NCI-H1436 (cell line): Measurements from ENCODE around the gene TMCO4.
"Not testable (repeated sequence)": the region's sequence is repeated elsewhere in the genome, so short reads cannot be mapped to it uniquely, and the experiment has no call there.

Experiments used
- DNase-seq: peaks from one replicate; lab custom pipeline; 2025; lab: John Stamatoyannopoulos, UW

Gene TMCO4

DNA sequence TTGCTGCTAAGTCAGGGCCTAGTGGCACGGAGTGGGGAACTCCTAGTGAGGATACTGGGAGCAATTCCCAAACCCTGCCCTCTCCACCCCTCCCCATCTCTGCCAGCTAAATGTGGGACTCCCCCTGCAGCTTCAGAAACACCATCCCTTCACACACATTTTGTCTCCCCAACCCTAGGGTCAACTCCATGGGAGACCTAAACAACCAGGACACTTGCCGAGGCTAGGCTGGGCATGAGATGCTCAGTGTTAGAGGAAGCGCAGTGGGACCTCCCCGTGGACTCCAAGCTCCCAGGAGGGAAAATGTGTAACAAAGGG, 13.9 kb upstream of the TMCO4 start:
- DNase-seq = no peak

DNA sequence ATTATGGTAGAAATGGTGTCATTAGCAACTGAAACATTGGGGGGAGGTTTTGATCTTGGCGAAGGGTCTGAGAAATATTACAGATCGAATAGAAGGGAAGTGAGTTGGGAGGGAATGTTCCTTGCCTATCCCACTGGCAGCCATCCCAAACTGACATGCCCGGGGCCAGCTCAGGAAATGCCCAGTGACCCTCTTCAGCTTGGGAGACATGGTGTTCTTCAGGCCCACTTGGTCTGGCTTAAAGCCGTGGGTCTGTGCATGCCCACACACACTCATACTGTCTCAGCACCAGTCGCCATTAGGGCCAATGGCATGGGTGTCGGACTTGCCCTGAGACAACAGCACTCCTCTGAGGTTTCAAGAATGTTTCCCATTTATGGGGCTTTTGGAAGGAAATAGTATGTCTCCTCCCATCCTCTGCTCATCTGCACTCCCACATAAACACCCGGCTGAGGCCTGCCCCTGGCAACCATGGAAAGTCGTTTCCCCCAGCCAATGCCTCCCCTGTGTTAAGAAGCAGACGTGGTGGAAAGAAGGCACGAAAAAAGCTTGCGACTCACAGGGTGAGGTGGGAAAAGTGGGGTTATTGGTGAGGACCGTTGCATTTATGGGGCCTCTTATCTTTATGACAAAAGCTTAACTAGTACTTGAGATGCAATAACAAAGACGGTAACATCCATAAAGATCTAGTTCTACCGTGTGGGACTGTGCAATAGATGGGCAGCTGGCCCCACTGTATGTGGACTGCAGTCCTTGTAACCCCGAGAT, 13.3 kb upstream of the TMCO4 start:
- DNase-seq = no peak

DNA sequence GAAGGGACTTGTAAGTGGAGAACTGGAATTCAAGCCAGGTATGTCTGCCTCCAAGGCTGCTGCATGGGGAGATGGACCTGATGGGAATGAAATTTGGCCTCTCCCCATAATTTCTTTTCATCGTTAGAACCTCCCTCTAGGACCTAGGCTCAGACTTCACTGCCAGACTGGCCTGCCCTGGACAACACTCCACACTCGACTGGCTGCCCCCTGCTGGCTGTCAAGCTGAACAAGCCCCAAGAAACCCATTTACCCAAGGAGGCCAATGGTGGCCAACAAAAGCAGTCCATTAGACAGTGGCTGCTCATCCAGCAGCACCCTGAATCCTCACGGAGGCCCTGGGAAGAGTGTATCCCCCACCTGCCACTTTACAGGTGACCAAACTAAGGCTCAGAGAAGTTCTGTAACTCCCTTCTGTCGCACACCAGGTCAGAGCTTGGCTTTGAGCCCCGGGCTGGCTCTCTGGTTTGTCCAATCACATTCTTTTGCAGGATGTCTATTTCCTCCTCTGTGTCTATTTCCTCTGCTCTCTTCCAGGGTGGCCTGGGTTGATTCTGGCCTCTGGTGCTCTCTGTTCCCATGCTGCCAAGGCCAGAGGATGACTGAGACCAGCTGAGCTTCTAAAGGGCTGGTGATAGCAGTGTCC, 11.6 kb upstream of the TMCO4 start:
- DNase-seq = no peak

DNA sequence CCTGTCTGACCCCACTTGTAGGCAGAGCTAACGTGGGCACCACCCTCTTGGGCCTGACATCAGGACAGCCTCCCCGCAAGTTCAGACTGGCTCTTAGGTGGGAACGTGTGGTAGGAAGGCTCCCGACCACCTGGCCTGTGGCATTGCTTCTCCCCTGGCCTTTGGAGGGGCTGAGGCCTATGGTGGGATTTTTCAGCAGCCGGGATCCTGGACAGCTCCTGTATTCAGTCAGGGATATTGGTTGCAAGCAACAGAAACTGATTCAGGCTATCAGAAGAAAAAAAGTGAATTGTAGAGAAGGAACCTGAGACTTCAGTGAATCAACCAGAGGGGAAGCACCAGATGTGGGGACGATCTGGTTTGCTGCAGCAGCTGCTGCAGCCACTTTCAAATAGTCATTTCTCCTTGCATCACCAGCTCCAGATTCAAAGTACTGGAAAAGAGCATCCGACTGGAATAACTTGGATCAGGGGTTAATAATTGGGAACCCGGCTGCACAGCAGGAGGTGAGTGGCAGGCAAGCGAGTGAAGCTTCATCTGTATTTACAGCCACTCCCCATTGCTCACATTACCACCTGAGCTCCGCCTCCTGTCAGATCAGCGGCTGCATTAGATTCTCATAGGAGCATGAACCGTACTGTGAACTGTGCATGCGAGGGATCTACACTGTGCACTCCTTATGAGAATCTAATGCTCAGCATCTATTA, 9.5 kb upstream of the TMCO4 start:
- DNase-seq = no peak

DNA sequence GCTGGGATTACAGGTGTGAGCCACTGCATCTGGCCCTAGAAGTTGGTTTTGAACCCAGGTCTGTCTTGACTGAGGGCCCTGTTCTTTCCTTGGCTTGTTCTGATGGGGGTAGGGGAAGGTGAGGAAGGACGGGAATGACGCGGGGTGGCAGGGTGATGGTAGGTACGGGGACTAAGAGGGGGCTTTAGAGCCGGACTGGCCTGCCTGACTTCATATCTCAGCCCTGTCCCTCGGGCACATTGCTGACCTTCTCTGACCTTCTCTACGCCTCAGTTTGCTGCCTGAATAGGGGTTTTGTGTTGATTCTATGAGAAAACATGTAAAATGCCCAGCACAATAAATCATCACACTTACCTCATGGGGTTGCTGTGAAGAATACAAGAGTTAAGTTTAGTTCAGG, 8.6 kb upstream of the TMCO4 start:
- DNase-seq = no peak

DNA sequence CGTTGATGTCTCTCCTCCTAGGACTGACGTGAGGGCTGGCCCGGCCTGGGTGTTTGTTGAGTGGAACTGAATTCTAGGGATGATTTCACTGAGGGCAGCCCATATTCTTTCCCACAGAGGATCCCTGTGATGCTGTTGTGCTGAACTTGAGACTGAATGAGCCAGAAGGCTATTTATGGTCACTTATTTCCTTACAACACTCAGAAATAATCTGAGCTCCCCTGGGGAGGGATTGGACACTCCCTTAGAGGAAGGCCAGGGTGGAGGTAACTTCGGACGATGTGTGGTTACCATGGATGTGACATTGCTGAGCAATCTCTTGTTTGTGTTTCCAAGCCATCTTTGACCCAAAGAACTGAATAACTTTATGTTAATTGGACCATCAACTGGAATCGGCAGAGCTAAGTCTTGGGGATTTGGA, 5.1 kb upstream of the TMCO4 start:
- DNase-seq = no peak

DNA sequence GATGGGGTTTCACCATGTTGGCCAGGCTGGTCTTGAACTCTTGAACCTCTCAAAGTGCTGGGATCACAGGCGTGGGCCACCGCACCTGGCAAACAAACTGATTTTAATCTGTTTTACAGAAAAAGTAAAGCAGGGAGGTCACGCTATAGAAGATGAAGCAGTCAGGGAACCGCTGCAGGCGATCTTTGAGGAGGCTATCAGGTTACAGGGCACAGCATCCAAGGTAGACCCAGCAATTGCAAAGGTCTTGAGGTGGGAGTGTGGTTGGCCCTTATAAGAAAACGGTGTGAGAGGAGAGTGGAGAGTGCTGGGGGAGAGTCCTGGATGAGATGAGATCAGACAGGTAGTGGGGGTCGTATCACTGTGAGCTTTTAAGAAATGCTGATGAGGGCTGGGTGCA, 2.6 kb upstream of the TMCO4 start:
- no peak for DNase-seq

DNA sequence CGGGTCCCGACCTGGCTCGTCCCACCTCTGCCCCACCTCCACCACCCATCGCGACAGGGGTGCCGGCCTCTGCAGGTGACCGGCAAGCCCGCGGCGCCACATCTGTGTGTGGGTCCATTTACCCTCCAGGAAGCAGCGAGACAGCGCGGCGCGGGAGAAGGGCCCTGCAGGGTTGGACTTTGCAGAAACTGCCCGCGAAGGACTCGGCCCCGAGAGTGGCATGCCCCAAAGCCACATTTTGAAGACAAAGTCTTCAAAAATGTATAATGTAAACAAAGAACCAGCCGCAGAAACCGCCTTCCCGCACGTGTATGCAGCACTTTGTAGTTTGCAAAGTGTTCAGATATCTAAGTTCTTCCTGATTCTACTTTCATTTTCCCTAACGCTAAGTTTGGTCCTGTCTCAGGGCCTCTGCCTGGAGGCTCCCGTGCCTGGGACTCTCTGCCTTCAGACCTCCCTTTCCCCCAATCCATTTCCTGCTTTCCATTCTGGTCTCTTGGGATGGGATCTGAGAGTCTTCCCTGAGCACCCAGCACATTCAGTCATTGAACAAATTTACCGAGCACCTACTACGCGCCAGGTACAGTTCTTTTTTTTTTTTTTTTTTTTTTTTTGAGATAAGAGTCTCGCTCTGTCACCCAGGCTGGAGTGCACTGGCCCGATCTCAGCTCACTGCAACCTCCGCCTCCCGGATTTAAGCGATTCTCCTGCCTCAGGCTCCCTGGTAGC, 524 bp upstream of the TMCO4 start:
- no peak for DNase-seq

DNA sequence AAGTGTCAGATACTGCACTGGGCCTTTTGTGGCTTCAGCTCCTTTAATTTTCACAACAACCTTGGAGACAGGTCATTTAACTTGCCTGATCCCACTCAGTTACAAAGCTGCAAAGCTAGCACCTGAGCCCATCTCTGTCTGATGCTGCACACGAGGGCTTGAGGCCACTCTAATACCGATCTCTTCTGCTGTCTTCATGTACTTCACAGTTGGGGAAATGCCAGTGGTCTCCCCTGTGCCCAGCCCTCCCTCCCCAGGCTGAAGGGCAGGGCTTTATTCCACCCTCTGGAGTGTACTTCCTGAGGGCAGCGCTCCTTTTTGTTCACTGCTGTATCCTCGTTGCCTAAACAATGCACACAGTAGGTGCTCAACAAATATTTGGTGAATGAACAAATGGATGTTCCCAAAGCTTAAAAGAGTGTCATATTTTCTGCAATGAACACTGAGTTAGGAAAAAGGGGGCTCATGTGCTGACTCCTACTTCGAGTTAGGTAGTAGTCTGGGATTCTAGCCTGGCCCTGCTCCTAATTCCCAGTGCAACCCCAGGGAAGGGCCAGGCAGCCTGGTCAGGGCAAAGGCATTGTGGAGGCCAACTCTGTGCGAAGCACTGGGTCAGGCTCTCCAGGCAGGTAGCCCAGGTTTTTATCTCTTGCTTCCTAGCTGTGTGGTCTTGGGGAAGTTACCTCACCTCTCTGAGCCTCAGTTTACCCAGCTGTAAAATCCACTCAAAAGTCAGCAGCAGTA, 1.1 kb downstream of the TMCO4 start:
- no peak for DNase-seq

DNA sequence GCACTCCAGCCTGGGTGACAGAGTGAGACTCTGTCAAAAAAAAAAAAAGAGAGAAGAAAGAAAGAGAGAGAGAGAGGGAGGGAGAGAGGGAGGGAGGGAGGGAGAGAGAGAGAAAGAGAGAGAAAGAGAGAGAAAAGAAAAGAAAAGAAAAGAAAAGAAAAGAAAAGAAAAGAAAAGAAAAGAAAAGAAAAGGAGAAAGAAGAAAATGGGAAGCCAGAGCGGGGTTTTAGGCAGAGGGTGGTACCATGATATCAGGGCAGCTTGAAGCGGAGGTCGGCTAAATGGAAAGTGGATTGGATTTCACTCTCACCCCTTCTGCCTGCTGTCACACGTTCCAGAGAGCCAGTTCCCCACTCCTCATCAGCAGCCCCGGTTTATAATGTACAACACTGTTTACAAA, 1.9 kb downstream of the TMCO4 start:
- DNase-seq = no peak

DNA sequence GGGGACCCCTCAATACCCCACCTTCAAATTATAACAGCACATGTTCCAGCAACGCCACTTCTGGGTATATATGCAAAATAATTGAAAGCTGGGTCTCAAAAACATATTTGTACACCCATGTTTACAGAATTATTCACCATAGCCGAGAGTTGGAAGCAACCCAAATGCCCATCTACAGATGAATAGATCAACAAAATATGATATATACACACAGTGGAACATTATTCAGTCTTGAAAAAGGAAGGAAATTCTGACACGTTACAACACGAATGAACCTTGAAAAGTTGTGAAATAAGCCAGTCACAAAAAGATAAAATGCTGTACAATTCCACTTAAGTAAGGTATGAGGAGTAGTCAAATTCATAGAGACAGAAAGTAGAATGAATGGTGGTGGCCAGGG, 5.1 kb downstream of the TMCO4 start:
- no peak for DNase-seq

DNA sequence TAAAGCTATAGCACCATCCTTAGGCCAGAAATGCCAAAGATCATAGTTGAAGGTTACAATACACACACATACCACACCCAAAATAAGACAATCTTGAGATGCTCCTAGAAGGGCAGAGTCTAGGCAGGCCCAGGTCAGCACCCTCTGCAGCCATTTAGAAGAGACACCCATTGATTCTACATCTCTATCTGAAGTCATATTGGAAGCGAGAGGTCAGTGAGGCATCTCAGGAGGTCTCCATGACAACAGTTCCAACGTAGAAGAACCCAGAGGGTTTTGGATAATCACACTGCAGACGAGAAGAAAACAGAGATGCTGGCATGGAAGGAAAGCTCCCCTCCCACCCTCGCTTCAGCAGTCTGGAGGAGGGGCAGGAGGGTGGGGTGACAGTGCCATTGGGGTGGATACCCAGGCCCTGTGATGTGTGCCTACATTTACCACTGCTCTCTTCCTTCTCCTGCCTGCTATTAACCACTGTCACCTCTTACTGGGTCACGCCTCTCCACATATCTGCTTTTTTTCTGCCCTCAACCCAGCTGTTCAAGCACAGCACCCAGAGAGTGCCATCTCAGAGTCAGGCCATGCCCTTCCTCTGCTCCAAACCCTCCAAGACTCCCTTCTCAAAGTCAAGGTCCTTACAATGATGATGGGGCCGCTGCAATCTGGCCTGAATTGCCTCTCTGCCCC, 6.2 kb downstream of the TMCO4 start:
- no peak for DNase-seq

DNA sequence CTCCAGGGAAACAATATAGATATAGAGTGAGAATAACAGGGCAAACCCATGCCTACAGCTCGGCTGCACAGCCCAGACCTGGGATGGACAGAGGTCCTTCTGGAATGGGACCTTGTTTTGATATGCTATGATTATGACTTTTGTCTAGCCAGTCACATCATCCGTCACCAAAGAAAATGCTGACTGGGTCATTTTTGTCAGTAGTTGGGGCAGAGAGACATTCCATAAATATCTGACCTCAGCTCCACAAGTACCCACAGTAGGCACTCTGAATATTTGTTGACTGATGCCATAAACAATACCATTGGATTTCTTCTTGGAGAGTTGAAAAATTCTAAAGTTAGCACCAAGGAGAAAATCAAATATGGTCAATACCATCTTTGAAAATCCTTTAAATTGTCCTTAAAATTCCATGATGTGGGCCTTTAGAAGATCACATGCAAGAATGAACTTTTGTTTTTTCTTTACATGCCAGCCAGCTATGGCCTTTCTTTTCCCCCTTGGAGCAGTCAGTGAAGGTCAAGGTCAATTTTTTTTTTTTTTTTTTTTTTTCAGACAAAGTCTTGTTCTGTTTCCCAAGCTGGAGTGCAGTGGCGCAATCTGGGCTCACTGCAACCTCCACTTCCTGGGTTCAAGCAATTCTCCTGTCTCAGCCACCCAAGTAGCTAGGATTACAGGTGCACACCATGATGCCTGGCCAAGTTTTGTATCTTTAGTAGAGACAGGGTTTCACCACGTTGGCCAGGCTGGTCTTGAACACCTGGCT, 7.3 kb downstream of the TMCO4 start:
- DNase-seq = no peak

DNA sequence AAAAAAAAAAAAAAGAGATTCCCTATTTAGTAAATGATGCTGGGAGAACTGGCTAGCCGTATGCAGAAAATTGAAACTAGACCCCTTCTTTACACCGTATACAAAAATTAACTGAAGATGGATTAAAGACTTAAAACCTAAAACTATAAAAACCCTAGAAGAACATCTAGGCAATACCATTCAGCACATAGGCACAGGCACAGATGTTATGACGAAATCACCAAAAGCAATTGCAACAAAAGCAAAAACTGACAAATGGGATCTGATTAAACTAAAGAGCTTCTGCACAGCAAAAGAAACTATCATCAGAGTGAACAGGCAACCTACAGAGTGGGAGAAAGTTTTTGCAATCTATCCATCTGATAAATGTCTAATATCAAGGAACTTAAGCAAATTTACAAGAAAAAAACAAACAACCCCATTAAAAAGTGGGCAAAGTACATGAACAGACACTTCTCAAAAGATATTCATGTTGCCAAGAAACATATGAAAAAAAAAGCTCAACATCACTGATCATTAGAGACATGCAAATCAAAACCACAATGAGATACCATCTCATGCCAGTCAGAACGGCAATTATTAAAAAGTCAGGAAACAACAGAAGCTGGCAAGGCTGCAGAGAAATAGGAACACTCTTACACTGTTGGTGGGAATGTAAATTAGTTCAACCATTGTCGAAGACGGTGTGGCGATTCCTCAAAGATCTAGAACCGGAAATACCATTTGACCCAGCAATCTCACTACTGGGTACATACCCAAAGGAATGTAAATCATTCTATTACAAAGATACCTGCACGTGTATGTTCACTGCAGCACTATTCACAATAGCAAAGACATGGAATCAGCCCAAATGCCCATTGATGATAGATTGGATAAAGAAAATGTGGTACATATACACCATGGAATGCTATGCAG, 9.4 kb downstream of the TMCO4 start:
- DNase-seq = not testable (repeated sequence)

DNA sequence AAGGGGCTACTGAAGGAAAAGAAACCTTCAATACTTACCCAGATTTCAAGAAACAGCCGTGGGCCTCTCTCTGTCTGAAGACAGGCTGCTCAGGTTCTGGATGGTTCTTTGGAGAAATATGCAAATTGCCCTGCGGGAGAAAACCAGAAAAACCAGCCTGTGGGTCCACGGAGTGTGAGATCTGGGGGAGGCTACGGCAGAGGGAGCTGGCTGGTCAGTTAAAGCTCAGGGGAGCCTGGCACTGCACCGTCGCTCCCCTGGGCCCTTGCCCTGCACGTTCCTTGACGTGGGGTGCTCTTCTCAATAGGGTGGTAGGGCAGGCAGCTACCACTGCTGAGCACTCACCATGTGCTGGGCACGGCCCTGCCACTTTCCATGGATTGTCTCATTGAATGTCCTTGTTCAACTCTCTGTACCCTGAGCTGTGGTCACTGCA, 12.7 kb downstream of the TMCO4 start:
- no peak for DNase-seq

DNA sequence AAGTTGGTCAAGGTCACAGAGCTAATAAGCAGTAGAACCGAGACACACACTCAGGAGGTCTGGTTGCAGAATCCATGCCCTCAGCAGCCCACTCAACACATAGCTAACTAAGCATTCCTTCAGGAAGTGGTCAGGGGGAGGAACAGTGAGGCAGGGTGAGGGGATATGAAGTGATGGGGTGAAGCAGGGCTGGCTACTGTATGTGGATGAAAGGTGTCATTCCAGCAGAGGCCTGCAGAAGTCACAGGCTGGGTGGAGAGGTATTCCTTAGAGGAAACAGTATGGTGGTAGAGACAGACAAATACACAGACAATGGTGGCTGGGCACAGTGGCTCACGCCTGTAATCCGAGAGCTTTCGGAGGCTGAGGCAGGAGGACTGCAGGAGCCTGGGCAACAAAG, 14.1 kb downstream of the TMCO4 start:
- no peak for DNase-seq

DNA sequence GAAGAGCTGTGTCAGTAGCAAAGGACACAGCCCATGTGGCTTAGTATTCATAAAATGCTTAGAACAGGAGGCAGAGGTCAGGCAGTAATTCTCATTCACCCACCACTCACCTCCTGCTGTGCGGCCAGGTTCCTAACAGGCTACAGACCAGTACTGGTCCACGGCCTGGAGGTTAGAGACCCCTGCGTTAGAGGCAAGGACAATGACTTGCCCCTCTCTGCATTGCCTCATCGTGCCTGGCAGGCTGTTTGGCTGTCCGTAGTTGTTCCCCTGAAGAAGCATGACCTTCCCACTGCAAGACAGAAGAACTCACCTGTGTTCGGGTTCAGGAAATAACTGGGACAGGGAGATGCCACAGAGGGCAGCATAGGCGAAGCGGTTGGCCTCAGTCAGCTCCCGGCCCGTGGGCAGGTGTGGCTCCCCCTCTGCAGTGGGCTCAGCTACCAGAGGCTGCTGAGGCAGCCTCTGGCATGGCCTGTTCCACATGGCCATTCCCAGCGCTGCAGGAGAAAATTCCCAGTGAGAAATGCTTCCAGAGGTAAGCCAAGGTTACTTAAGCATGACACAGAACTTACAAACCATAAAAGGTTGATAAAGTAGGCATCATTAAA, 19.3 kb downstream of the TMCO4 start:
- no peak for DNase-seq

DNA sequence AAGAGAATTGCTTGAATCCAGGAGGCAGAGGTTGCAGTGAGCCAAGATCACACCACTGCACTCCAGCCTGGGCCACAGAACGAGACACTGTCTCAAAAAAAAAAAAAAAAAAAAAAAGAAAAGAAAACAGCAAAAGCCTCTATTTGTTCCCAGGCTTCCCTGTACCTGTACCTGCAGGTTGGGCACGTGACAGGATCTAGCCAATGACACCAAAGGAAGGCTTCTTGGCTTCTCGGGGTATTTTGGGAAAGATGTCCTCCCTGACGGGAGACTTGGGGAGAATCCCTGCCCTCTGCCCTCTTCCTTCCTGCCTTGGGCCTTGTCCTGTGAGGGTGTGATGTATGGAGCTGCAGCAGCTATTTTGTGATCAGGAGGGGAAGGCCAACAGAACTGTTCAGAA, 22.8 kb downstream of the TMCO4 start:
- DNase-seq = no peak

DNA sequence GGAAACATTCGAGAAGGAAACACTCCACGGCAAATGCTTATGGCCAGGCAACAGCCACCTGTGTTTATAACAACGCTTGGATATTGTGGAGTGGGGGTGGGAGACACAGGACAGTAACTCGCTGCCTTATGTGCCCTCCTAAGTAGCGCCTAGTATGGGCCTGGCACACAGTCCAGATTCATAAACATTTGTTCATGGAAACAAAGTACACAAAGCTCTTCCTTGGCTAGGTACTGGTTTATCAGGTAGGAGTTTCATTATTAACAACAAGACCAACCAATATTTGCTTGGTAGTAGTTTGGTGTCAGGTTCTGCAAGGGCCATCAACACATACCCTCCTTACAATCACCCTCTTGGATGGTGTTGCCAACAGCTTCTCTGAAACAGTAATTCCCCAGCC, 23.4 kb downstream of the TMCO4 start:
- no peak for DNase-seq
